HUES48 (cell line): ENCODE data around the gene MRPS23.

Experiments
- H3K27ac ChIP-seq: one replicate; pipeline ENCODE4 v1.7.0; 2013; ENCODE audit warnings: low read depth, low read length, inconsistent platforms
- H3K27me3 ChIP-seq: 2 replicates; pipeline ENCODE4 v1.6.1; 2013; ENCODE audit warnings: mild to moderate bottlenecking, low read length; ENCODE audit not compliant: control insufficient read depth, insufficient read depth
- H3K36me3 ChIP-seq: 2 replicates; pipeline ENCODE4 v1.6.1; 2013; ENCODE audit warnings: low read length; ENCODE audit not compliant: control insufficient read depth, insufficient read depth
- H3K4me1 ChIP-seq: 2 replicates; pipeline ENCODE4 v1.6.1; 2013; ENCODE audit warnings: mild to moderate bottlenecking, low read length; ENCODE audit not compliant: control insufficient read depth, insufficient read depth
- H3K4me3 ChIP-seq: 2 replicates; pipeline ENCODE4 v1.5.1; 2013; ENCODE audit warnings: mild to moderate bottlenecking, low read depth, low read length
- H3K9ac ChIP-seq: 2 replicates; pipeline ENCODE4 v1.6.1; 2013; ENCODE audit warnings: mild to moderate bottlenecking, low read depth, low read length, moderate library complexity
- H3K9me3 ChIP-seq: 2 replicates; pipeline ENCODE4 v1.6.1; 2013; ENCODE audit warnings: low read length; ENCODE audit not compliant: control insufficient read depth, insufficient read depth

The MRPS23 gene

DNA sequence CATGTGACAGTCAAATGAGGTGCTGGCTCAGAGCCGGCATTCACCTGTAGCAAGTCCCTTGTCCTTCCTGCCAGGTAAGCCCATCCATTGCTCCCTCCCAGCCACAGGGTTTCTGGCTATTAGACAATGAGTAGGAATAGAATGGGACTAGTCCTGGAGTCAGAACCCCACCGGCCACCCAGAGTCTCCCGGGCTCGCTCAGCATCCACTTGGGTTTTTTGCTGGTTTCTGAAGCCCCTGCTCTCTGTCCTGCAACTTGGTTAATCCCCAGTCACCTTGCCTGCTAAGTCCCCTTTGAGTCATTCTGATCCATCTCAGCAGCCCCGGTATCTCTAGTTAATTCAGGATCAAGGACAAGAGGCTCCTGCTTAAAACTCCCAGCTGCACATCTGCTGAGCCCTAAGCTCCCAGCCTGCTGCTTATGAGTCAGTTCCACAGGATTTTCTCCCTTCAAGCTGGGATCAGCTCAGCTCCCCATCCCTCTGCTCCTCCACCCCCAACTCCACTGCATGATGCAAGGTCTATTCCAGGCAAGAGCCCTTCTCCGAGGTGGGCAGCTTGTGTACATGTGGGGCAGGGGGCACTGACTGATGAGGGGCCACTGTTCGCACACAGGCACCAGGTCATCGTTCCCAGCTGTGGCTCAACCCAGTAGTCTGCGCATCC lies 19.9 kb upstream of the MRPS23 start:
- H3K9me3 ChIP-seq, result no peaks in the 10 kb centered on the region
- H3K27ac ChIP-seq, result no peak overlapping the region
- H3K4me1 ChIP-seq, result peaks cover 26% of the 10 kb centered on the region
- H3K36me3 ChIP-seq, result no peaks in the 10 kb centered on the region
- no peak overlapping the region for H3K4me3 ChIP-seq
- no peak overlapping the region for H3K9ac ChIP-seq
- peaks cover 23% of the 10 kb centered on the region for H3K27me3 ChIP-seq

GRCh38 chr17:57868910-57869616 lies 19.2 kb upstream of the MRPS23 start:
- Histone ChIP-seq H3K36me3 (no peaks in the 10 kb centered on the region), H3K9me3 (no peaks in the 10 kb centered on the region), H3K4me3 (no peak overlapping the region), H3K27ac (peak overlapping the region; percentile 76), H3K4me1 (peaks cover 22% of the 10 kb centered on the region), H3K27me3 (peaks cover 19% of the 10 kb centered on the region), H3K9ac (no peak overlapping the region)

GRCh38 chr17:57868007-57868909 lies 18.4 kb upstream of the MRPS23 start:
- Histone ChIP-seq H3K4me3 (no peak overlapping the region), H3K36me3 (no peaks in the 10 kb centered on the region), H3K27me3 (peaks cover 13% of the 10 kb centered on the region), H3K9ac (no peak overlapping the region), H3K9me3 (no peaks in the 10 kb centered on the region), H3K4me1 (peaks cover 19% of the 10 kb centered on the region), H3K27ac (peak overlapping the region; percentile 76)

GRCh38 chr17:57867126-57867525 lies 17.3 kb upstream of the MRPS23 start:
- no peak overlapping the region for H3K27ac ChIP-seq
- peaks cover 26% of the 10 kb centered on the region for H3K4me1 ChIP-seq
- H3K36me3 ChIP-seq, result no peaks in the 10 kb centered on the region

DNA sequence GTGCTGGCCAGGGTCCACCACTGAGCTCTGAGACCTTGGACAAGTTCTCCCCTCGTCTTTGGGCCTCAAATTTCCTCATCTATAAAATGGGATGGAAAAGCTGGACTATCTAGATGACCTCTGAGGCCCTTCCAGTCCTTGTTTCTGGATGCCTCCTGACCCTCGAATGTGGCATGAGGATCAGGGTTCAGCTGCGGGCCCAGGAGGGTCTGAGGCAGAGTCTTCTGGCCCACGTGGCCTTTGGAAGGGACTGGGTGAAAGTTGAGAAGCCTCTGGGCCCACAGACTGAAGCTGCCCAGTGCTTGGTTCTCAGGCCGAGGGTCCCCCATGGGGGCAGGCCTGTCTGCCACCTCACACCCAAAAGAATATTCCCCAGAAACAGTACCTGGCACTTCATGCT lies 16.9 kb upstream of the MRPS23 start:
- Histone ChIP-seq H3K9me3 (no peaks in the 10 kb centered on the region), H3K27me3 (peaks cover 28% of the 10 kb centered on the region), H3K36me3 (no peaks in the 10 kb centered on the region), H3K27ac (no peak overlapping the region), H3K4me3 (no peak overlapping the region), H3K9ac (no peak overlapping the region), H3K4me1 (peaks cover 29% of the 10 kb centered on the region)

More at GRCh38 chr17:57867126-57867525, 17.3 kb upstream of the MRPS23 start:
- H3K9ac ChIP-seq, result no peak overlapping the region
- H3K27me3 ChIP-seq, result peaks cover 24% of the 10 kb centered on the region
- no peaks in the 10 kb centered on the region for H3K9me3 ChIP-seq
- no peak overlapping the region for H3K4me3 ChIP-seq

- Histone ChIP-seq H3K27ac (no peak overlapping the region), H3K27me3 (peaks cover 32% of the 10 kb centered on the region), H3K4me3 (no peak overlapping the region), H3K9ac (no peak overlapping the region), H3K36me3 (no peaks in the 10 kb centered on the region), H3K4me1 (peaks cover 31% of the 10 kb centered on the region), H3K9me3 (no peaks in the 10 kb centered on the region)
Observed at GRCh38 chr17:57866319-57866718, 16.5 kb upstream of the MRPS23 start.

DNA sequence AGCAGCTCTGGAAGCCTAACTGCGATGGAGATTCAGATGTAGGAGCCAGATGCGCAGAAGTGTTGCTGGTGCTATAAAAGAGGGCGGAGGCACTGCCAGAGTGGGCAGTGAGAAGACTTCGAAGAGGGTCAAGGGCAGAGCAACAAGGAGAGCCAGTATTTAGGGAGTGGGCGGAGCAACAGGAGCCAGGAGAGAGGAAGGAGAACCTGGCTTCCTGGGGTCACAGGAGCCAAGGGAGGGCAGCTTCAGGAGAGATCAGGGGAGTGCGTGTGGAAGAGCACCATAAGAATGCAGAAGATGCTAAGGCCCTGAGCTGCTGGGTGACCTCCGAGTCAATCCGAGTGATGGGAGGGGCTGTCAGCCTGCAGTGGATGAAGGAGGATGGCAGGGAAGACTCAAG lies 14.4 kb upstream of the MRPS23 start:
- peaks cover 36% of the 10 kb centered on the region for H3K4me1 ChIP-seq
- peaks cover 41% of the 10 kb centered on the region for H3K27me3 ChIP-seq
- no peaks in the 10 kb centered on the region for H3K36me3 ChIP-seq
- no peak overlapping the region for H3K4me3 ChIP-seq
- H3K9me3 ChIP-seq, result no peaks in the 10 kb centered on the region
- no peak overlapping the region for H3K9ac ChIP-seq
- H3K27ac ChIP-seq, result no peak overlapping the region

GRCh38 chr17:57862694-57863667 lies 13.1 kb upstream of the MRPS23 start:
- Histone ChIP-seq H3K27ac (peak overlapping the region; percentile 4), H3K27me3 (peaks cover 42% of the 10 kb centered on the region), H3K4me3 (no peak overlapping the region), H3K9me3 (no peaks in the 10 kb centered on the region), H3K9ac (no peak overlapping the region), H3K4me1 (peaks cover 28% of the 10 kb centered on the region), H3K36me3 (no peaks in the 10 kb centered on the region)

DNA sequence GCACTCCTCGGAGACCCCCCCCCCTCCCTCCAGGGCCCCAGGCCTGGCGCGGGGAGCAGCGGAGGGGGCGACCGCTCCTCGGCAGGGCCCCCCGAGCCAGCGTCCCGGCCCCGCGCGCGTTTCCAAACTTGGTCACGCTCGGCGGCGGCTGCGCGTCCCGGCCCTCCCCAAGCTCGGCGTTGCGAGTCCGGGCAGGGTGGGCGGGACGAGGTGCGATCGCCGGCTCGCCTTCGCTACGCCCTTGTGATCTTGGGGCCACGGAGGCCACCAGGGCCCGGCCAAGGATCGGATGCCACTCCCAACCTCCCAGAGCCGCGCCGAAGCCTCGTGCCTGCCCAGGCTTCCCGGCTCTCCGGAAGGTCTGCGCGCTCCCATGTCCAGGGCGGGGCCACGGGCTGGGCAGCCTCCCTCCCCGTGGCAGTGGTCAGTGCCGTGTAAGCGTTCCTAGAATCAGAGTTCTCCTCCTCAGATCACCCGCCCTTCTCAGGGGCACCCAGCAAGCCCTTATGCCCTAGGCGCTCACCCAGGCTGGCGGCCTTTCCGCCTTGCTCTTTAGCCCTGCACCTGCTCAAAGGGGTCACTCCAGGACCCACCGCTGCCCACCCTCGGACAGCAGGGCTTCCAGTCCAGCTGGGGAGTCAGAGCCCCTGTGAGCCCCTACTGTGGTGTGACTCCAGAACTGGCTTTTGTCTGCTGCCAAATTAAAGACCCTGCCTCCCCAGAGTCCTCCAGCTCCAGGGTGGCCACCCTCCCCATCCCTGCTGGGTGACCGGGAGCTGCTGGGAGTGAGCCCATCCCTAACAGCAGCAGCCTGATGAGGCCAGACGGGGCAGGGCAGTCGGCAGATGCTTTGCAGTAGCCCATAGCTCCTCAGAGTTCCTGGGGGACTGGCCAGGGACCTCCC lies 12.2 kb upstream of the MRPS23 start:
- Histone ChIP-seq H3K9me3 (no peaks in the 10 kb centered on the region), H3K36me3 (no peaks in the 10 kb centered on the region), H3K4me3 (peak overlapping the region; percentile 60), H3K27ac (peak overlapping the region; percentile 55), H3K9ac (no peak overlapping the region), H3K27me3 (peaks cover 42% of the 10 kb centered on the region), H3K4me1 (peaks cover 26% of the 10 kb centered on the region)
